SH-SY5Y (cell line): ENCODE results near the gene NTHL1.

ENCODE experiments used
- GATA2 ChIP-seq: IDR thresholded peaks from 2 replicates; pipeline ENCODE4 v1.6.1; 2011; ENCODE audit warnings: mild to moderate bottlenecking, low read depth, low read length
- GATA3 ChIP-seq: IDR thresholded peaks from 2 replicates; pipeline ENCODE4 v1.6.1; 2011; ENCODE audit warnings: low read depth, mild to moderate bottlenecking, low read length, moderate library complexity

DNA sequence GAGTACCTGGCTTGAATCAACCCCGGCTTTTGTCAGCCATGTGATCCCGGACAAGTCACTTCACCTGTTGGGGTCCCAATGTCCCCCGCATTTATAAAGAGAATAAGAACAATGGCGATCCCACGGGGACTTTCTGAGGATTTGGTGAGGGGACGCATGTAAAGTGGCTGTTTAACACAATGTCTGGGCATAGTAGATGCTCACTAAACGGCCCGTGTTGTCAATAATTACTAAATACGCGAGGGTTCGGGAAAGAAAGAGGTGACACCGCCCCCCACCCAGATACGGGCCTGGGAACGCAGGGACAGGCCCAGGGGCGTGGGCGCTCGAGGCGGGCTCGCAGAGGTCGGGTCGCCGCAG, 56.1 kb downstream of the NTHL1 start:
- no peak for TF ChIP-seq GATA2
- no peak for TF ChIP-seq GATA3
